K562 (cell line): ENCODE data around the gene ACTR3. TPM values are rescaled to one million over a fixed set of nuclear protein-coding genes. Genes with fewer than 3 reads are reported as not detected.

Experiments
- ATAC-seq: fragments of 200-7000 bp; cut with Tn5 transposase; 3 replicates; pipeline ENCODE4 v1.9.1; 2020; ENCODE audit warnings: moderate library complexity
- BruUV-seq: library from RNA; stranded (reverse); fragments of 400-500 nt; replicated peaks from 2 replicates; lab custom pipeline; 2021; lab: Mats Ljungman, UMichigan
- CTCF ChIA-PET: fragments of 300-600 bp; formaldehyde crosslinking; extraction: SDS; loops from one replicate; lab custom pipeline; 2021; ENCODE audit warnings: low intra/inter-chr PET ratio; lab: Yijun Ruan, JAX
- POLR2A ChIA-PET: fragments of 300-600, 350-650 bp; sonication (Branson Sonifier 250); formaldehyde crosslinking; extraction: SDS; loops from one replicate; lab custom pipeline; 2021; ENCODE audit warnings: antibody characterized with exemption, inconsistent platforms; lab: Yijun Ruan, JAX
- DNase-seq, 4 experiments: peaks; one replicate each; pipeline versions ENCODE4 v3.0.0 to v3.0.0-alpha.2; 2011 to 2018; ENCODE audit warnings: low spot score in 3 of 4, mixed read lengths in 3 of 4; ENCODE audit errors: extremely low read depth in 1 of 4
- FAIRE-seq: peaks from 2 replicates; lab custom pipeline; 2011; peaks lifted over from hg19 to GRCh38; lab: Jason Lieb, UNC
- H2AFZ ChIP-seq: 2 replicates; pipeline ENCODE4 v1.6.0; 2011; ENCODE audit warnings: low read depth, low read length, control low read depth, inconsistent platforms
- H3K27ac ChIP-seq: fragments of 200-600 bp; 3 replicates; pipeline ENCODE4 v1.8.0; 2011; ENCODE audit warnings: low read depth, mild to moderate bottlenecking, control low read depth, inconsistent platforms, low read length, moderate library complexity, mixed read lengths; ENCODE audit errors: extremely low read depth
- H3K27me3 ChIP-seq, 2 experiments: fragments of 300-600 bp in 1 of 2; 2 replicates in 1 of 2; 3 replicates in 1 of 2; pipeline versions ENCODE4 v1.6.0 to v1.8.0; 2011; ENCODE audit warnings: inconsistent platforms in 2 of 2, low read length in 2 of 2, mild to moderate bottlenecking in 1 of 2, mixed read lengths in 1 of 2, moderate library complexity in 1 of 2; ENCODE audit not compliant: control insufficient read depth in 2 of 2, insufficient read depth in 2 of 2
- H3K36me3 ChIP-seq: fragments of 300-600 bp; 3 replicates; pipeline ENCODE4 v1.8.0; 2011; ENCODE audit warnings: mild to moderate bottlenecking, low read length, inconsistent platforms; ENCODE audit not compliant: control insufficient read depth, insufficient read depth
- H3K4me1 ChIP-seq, 2 experiments: fragments of 200-600 bp in 1 of 2; replicated peaks in 1 of 2; 2 replicates in 1 of 2; 3 replicates in 1 of 2; pipeline versions ENCODE4 v1.5.1 to v1.8.0; 2011; ENCODE audit warnings: inconsistent platforms in 2 of 2, low read length in 2 of 2, mild to moderate bottlenecking in 1 of 2, mixed read lengths in 1 of 2, moderate library complexity in 1 of 2; ENCODE audit not compliant: control insufficient read depth in 2 of 2, insufficient read depth in 2 of 2
- H3K4me2 ChIP-seq: 2 replicates; pipeline ENCODE4 v1.6.1; 2011; ENCODE audit warnings: low read length, control low read depth, inconsistent platforms, mixed read lengths; ENCODE audit not compliant: insufficient read depth
- H3K4me3 ChIP-seq: fragments of 200-600 bp; sonication (generic), shearing (Covaris generic); 2 replicates; pipeline ENCODE4 v1.5.1; 2016; ENCODE audit warnings: control low read depth, inconsistent platforms
- H3K79me2 ChIP-seq: fragments of 200-600 bp; 3 replicates; pipeline ENCODE4 v1.8.0; 2011; ENCODE audit warnings: low read length, inconsistent platforms; ENCODE audit not compliant: control insufficient read depth, insufficient read depth
- H3K9ac ChIP-seq, 2 experiments: 2 replicates each; pipeline versions ENCODE4 v1.6.0 to v1.6.1; 2011; ENCODE audit warnings: low read depth in 2 of 2, low read length in 2 of 2, control low read depth in 1 of 2, inconsistent platforms in 1 of 2, mild to moderate bottlenecking in 1 of 2, mixed read lengths in 1 of 2; ENCODE audit not compliant: insufficient read depth in 1 of 2
- H3K9me1 ChIP-seq: one replicate; pipeline ENCODE4 v1.6.0; 2011; ENCODE audit warnings: inconsistent platforms, mild to moderate bottlenecking, low read length, moderate library complexity; ENCODE audit not compliant: control insufficient read depth, insufficient read depth
- H3K9me3 ChIP-seq: replicated peaks from 2 replicates; pipeline ENCODE4 v1.5.1; 2011; ENCODE audit warnings: low read depth, low read length, inconsistent platforms; ENCODE audit not compliant: control insufficient read depth, insufficient read depth
- H4K20me1 ChIP-seq: replicated peaks from 2 replicates; pipeline ENCODE4 v1.6.1; 2011; ENCODE audit warnings: low read length, inconsistent platforms, mixed read lengths; ENCODE audit not compliant: control insufficient read depth, insufficient read depth
- CBX5 ChIP-seq: IDR thresholded peaks from 2 replicates; pipeline ENCODE4 v1.6.1; 2014; ENCODE audit warnings: low read depth, borderline replicate concordance
- CHD1 ChIP-seq: fragments of 200-600 bp; sonication (generic); IDR thresholded peaks from one replicate; pipeline ENCODE4 v1.6.1; 2012; ENCODE audit warnings: mild to moderate bottlenecking, moderate library complexity, low read length, inconsistent platforms
- FOXP1 ChIP-seq: sonication (generic); formaldehyde crosslinking; IDR thresholded peaks from 2 replicates; pipeline ENCODE4 v1.8.0; 2022; ENCODE audit warnings: mild to moderate bottlenecking, missing genetic modification reagents
- HDAC8 ChIP-seq: fragments of 450-650 bp; IDR thresholded peaks from 2 replicates; pipeline ENCODE4 v1.6.1; 2016; ENCODE audit warnings: mild to moderate bottlenecking, missing genetic modification characterization, moderate library complexity, missing compliant biosample characterization
- NUFIP1 ChIP-seq: fragments of 450-650 bp; IDR thresholded peaks from 2 replicates; pipeline ENCODE4 v1.6.1; 2018; ENCODE audit not compliant: partially characterized antibody
- ZKSCAN1 ChIP-seq: fragments of 150-350 bp; IDR thresholded peaks from 2 replicates; pipeline ENCODE4 v1.6.1; 2016; ENCODE audit warnings: low read depth, low read length
- WGBS: fragments of 100-300 bp; shearing (Covaris generic); methylation state at CpG from one replicate; pipeline ENCODE4 v1.1.6; 2016; ENCODE audit warnings: low coverage, mixed read lengths; ENCODE audit not compliant: insufficient coverage; ENCODE audit errors: missing lambda C conversion rate; 5-methylcytosine and 5-hydroxymethylcytosine counted together
- in situ Hi-C: fragments of 300-500 bp; cut with MboI; formaldehyde crosslinking; loops from 4 replicates; pipeline ENCODE4 v1.15.0; 2018; ENCODE audit warnings: inconsistent platforms, mixed read lengths
- intact Hi-C: fragments of 100-400 bp; cut with micrococcal nuclease; formaldehyde crosslinking; loops from 2 replicates; pipeline ENCODE4 v1.14.2; 2022
- polyA plus RNA-seq, 8 experiments: library from polyadenylated mRNA; depleted of rRNA in 4 of 8; stranded (reverse) in 5 of 8; unstranded in 3 of 8; fragments of >200 nt; fragmentation: Nextera tagmentation in 2 of 8; fragmentation: Illumina TruSeq in 1 of 8; extraction: Ambion mirVana in 2 of 8; extraction: Trizol in 1 of 8; gene quantifications; 2 replicates each; pipeline versions ENCODE4 v1.2.1 to v1.2.3, GENCODE V29; 2011 to 2014; ENCODE audit warnings: inconsistent platforms in 1 of 8, missing spikeins in 1 of 8
- total RNA-seq, 7 experiments: library from RNA; depleted of rRNA in 6 of 7; stranded (reverse); fragments of >200 nt in 6 of 7; fragmentation: Illumina TruSeq in 2 of 7; extraction: Trizol in 2 of 7; gene quantifications; 2 replicates each; pipeline versions ENCODE4 v1.2.1 to v1.2.3, GENCODE V29; 2011 to 2021; ENCODE audit warnings: low replicate concordance in 1 of 7
- TF ChIP-seq, protein P1 (sequence below): IDR thresholded peaks from 2 replicates; pipeline ENCODE4 v1.6.1; 2011; ENCODE audit warnings: borderline replicate concordance, low read depth, mild to moderate bottlenecking, moderate library complexity, low read length; ENCODE audit not compliant: insufficient read depth, poor library complexity, severe bottlenecking

Gene ACTR3
- total and polyA plus RNA-seq, 9 of the 15 experiments (the other 6 are each of a cell fraction or from before 2014, with no cell fraction given), result 49.0 to 354 (median 249) TPM

DNA sequence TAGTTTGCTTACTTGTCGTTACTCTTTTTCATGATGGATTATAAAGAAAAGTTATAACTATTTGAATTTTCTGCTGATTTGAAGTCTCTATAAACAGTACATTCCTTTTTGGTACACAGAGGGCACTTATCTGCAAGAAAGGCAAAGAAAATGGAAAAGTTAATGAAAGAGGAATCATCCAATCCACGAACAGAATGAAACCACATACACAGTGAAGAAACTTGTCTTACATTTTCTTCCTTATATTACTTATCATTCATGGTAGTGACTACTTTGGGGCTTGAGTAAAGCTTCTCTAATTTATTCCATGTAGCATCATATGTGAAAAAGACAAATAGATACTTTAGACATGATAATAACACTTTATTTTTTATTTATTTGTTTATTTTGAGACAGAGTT is 14.8 kb upstream of the ACTR3 start:
- no peak overlapping the region for H2AFZ ChIP-seq
- TF ChIP-seq CHD1, result no peak
- no peak for TF ChIP-seq HDAC8 (tag)
- TF ChIP-seq, protein P1, sequence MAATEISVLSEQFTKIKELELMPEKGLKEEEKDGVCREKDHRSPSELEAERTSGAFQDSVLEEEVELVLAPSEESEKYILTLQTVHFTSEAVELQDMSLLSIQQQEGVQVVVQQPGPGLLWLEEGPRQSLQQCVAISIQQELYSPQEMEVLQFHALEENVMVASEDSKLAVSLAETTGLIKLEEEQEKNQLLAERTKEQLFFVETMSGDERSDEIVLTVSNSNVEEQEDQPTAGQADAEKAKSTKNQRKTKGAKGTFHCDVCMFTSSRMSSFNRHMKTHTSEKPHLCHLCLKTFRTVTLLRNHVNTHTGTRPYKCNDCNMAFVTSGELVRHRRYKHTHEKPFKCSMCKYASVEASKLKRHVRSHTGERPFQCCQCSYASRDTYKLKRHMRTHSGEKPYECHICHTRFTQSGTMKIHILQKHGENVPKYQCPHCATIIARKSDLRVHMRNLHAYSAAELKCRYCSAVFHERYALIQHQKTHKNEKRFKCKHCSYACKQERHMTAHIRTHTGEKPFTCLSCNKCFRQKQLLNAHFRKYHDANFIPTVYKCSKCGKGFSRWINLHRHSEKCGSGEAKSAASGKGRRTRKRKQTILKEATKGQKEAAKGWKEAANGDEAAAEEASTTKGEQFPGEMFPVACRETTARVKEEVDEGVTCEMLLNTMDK, result no peak
- TF ChIP-seq CBX5, result no peak
- no peak for TF ChIP-seq ZKSCAN1
- TF ChIP-seq FOXP1, result no peak
- TF ChIP-seq NUFIP1, result no peak
- TF ChIP-seq, all 486 proteins: peak for 0
- no peaks in the 10 kb centered on the region for H4K20me1 ChIP-seq
- no peaks in the 10 kb centered on the region for H3K9me1 ChIP-seq
- POLR2A ChIA-PET, result interaction anchor here (10.6 kb wide), 1 partner anchor 13 kb away, joined by 75 read pairs; the partner anchor contains the start of gene ACTR3
- intact Hi-C loops, result no loop called here
- no peaks in the 10 kb centered on the region for H3K27me3 ChIP-seq
- CTCF ChIA-PET, result no interaction called here
- ATAC-seq (no peak), DNase-seq (no peak), FAIRE-seq (no peak)
- no peak overlapping the region for H3K4me3 ChIP-seq
- H3K36me3 ChIP-seq, result no peaks in the 10 kb centered on the region; the same call in 2 of the 3 replicates
- no peak overlapping the region for H3K27ac ChIP-seq
- H3K9me3 ChIP-seq, result no peaks in the 10 kb centered on the region
- no peak overlapping the region for H3K9ac ChIP-seq
- in situ Hi-C loops, result no loop called here
- H3K4me1 ChIP-seq, result peaks cover 6 to 10% of the 10 kb centered on the region in 2 experiments; a peak in 3 of 5 replicates
- 15% methylated on average over 2 of the region's 2 CpGs for WGBS
- H3K4me2 ChIP-seq, result no peak overlapping the region
- H3K79me2 ChIP-seq, result no peaks in the 10 kb centered on the region
- BruUV-seq, result no TSS peak
